H1 (cell line): ENCODE results near the gene PPP1R15B. TPM values are rescaled to one million over a fixed set of nuclear protein-coding genes. Genes with fewer than 3 reads are reported as not detected.

Experiments used
- CTCF ChIA-PET: fragments of 300-600 bp; sonication (Branson Sonifier 250); formaldehyde crosslinking; loops from one replicate; lab custom pipeline; 2021; ENCODE audit not compliant: partially characterized antibody; lab: Charles Lee
- POLR2A ChIA-PET: fragments of 300-600 bp; sonication (Branson Sonifier 250); formaldehyde crosslinking; loops from one replicate; lab custom pipeline; 2021; ENCODE audit warnings: inconsistent platforms; ENCODE audit not compliant: partially characterized antibody; lab: Charles Lee
- DNase-seq, 2 experiments: peaks; one replicate each; pipeline versions ENCODE4 v3.0.0 to v3.0.0-alpha.2; 2010 to 2022; ENCODE audit warnings: low spot score in 2 of 2, low read depth in 1 of 2, mixed read lengths in 1 of 2
- FAIRE-seq: peaks from 2 replicates; lab custom pipeline; 2011; peaks lifted over from hg19 to GRCh38; lab: Jason Lieb, UNC
- H2AFZ ChIP-seq: 2 replicates; pipeline ENCODE4 v1.8.1; 2012; ENCODE audit warnings: low read length, inconsistent platforms
- H2AK5ac ChIP-seq: 2 replicates; pipeline ENCODE4 v1.6.1; 2013; ENCODE audit warnings: low read depth, low read length
- H2BK120ac ChIP-seq: replicated peaks from 2 replicates; pipeline ENCODE3; 2013; ENCODE audit warnings: low read depth, low read length, inconsistent platforms
- H2BK12ac ChIP-seq: 2 replicates; pipeline ENCODE4 v1.6.1; 2013; ENCODE audit warnings: low read depth, low read length
- H2BK15ac ChIP-seq: 2 replicates; pipeline ENCODE4 v1.6.1; 2013; ENCODE audit warnings: low read length
- H2BK20ac ChIP-seq: 2 replicates; pipeline ENCODE4 v1.6.1; 2013; ENCODE audit warnings: low read length
- H2BK5ac ChIP-seq: 2 replicates; pipeline ENCODE4 v1.6.1; 2013; ENCODE audit warnings: low read depth, low read length
- H3K14ac ChIP-seq: 2 replicates; pipeline ENCODE4 v1.6.1; 2013; ENCODE audit warnings: inconsistent platforms; ENCODE audit not compliant: insufficient read length
- H3K18ac ChIP-seq: 2 replicates; pipeline ENCODE4 v1.6.1; 2013; ENCODE audit warnings: low read length; ENCODE audit errors: extremely low read depth
- H3K23ac ChIP-seq: 2 replicates; pipeline ENCODE4 v1.6.1; 2013; ENCODE audit warnings: inconsistent platforms; ENCODE audit not compliant: insufficient read length
- H3K23me2 ChIP-seq: 2 replicates; pipeline ENCODE4 v1.6.1; 2013; ENCODE audit warnings: low read depth, low read length
- H3K27ac ChIP-seq: 2 replicates; pipeline ENCODE4 v1.6.1; 2011; ENCODE audit warnings: low read depth, low read length, inconsistent platforms
- H3K27me3 ChIP-seq, 4 experiments: replicated peaks in 1 of 4; 1 replicate in 1 of 4; 2 replicates in 3 of 4; pipeline versions ENCODE4 v1.6.1 to v1.8.1; 2011 to 2013; ENCODE audit warnings: low read length in 3 of 4, mild to moderate bottlenecking in 3 of 4, inconsistent platforms in 2 of 4, mixed read lengths in 2 of 4, moderate library complexity in 1 of 4; ENCODE audit not compliant: control insufficient read depth in 3 of 4, insufficient read depth in 3 of 4; ENCODE audit errors: extremely low read depth in 1 of 4
- H3K36me3 ChIP-seq, 4 experiments: 2 replicates each; pipeline versions ENCODE4 v1.6.1 to v1.8.1; 2011 to 2013; ENCODE audit warnings: mild to moderate bottlenecking in 4 of 4, low read length in 3 of 4, moderate library complexity in 2 of 4, control low read depth in 1 of 4, inconsistent platforms in 1 of 4; ENCODE audit not compliant: insufficient read depth in 4 of 4, control insufficient read depth in 2 of 4
- H3K4ac ChIP-seq: replicated peaks from 2 replicates; pipeline ENCODE3; 2013; ENCODE audit warnings: low read length, low read depth, mixed read lengths, inconsistent platforms; ENCODE audit not compliant: insufficient read length
- H3K4me1 ChIP-seq, 4 experiments: replicated peaks in 1 of 4; 1 replicate in 1 of 4; 2 replicates in 3 of 4; pipeline versions ENCODE4 v1.6.1 to v1.8.1; 2011 to 2013; ENCODE audit warnings: low read length in 3 of 4, inconsistent platforms in 2 of 4, mixed read lengths in 1 of 4; ENCODE audit not compliant: insufficient read depth in 4 of 4, control insufficient read depth in 3 of 4
- H3K4me2 ChIP-seq, 2 experiments: 2 replicates each; pipeline versions ENCODE4 v1.6.1 to v1.8.1; 2011 to 2013; ENCODE audit warnings: low read depth in 2 of 2, low read length in 2 of 2, control low read depth in 1 of 2, inconsistent platforms in 1 of 2, mild to moderate bottlenecking in 1 of 2; ENCODE audit not compliant: insufficient read depth in 1 of 2
- H3K4me3 ChIP-seq, 4 experiments: fragments of 200-600, 300-600 bp in 1 of 4; sonication (generic), shearing (Covaris generic), sonication (Bioruptor Twin) in 1 of 4; 2 replicates each; pipeline versions ENCODE4 v1.5.1 to v1.8.1; 2011 to 2016; ENCODE audit warnings: low read length in 4 of 4, low read depth in 3 of 4, control low read depth in 2 of 4, inconsistent platforms in 2 of 4, mild to moderate bottlenecking in 2 of 4, mixed read lengths in 1 of 4, moderate library complexity in 1 of 4; ENCODE audit not compliant: insufficient read depth in 2 of 4; ENCODE audit errors: extremely low read depth in 1 of 4
- H3K56ac ChIP-seq: replicated peaks from 2 replicates; pipeline ENCODE3; 2013; ENCODE audit warnings: low read depth, mild to moderate bottlenecking, mixed read lengths, low read length, inconsistent platforms; ENCODE audit not compliant: insufficient read length
- H3K79me1 ChIP-seq: 2 replicates; pipeline ENCODE4 v1.6.1; 2013; ENCODE audit warnings: low read depth, low read length, control low read depth
- H3K79me2 ChIP-seq, 2 experiments: 2 replicates each; pipeline versions ENCODE4 v1.6.1 to v1.8.1; 2012 to 2013; ENCODE audit warnings: low read length in 2 of 2, mild to moderate bottlenecking in 2 of 2, inconsistent platforms in 1 of 2; ENCODE audit not compliant: insufficient read depth in 2 of 2, control insufficient read depth in 1 of 2
- H3K9ac ChIP-seq, 4 experiments: replicated peaks in 1 of 4; 1 replicate in 1 of 4; 2 replicates in 3 of 4; pipeline versions ENCODE4 v1.6.1 to v1.8.1; 2011 to 2013; ENCODE audit warnings: low read depth in 3 of 4, low read length in 3 of 4, control low read depth in 2 of 4, mild to moderate bottlenecking in 2 of 4, moderate library complexity in 2 of 4, inconsistent platforms in 1 of 4; ENCODE audit errors: extremely low read depth in 1 of 4
- H3K9me3 ChIP-seq, 2 experiments: 2 replicates each; pipeline versions ENCODE4 v1.6.1 to v1.8.1; 2012 to 2013; ENCODE audit warnings: mild to moderate bottlenecking in 2 of 2, moderate library complexity in 2 of 2, control low read depth in 1 of 2, inconsistent platforms in 1 of 2, low read depth in 1 of 2, low read length in 1 of 2, mixed read lengths in 1 of 2; ENCODE audit not compliant: insufficient read depth in 2 of 2
- H4K20me1 ChIP-seq, 2 experiments: replicated peaks in 1 of 2; 2 replicates each; pipeline versions ENCODE3 to v1.8.1; 2011 to 2013; ENCODE audit warnings: inconsistent platforms in 2 of 2, low read length in 2 of 2, mild to moderate bottlenecking in 1 of 2; ENCODE audit not compliant: insufficient read depth in 2 of 2, control insufficient read depth in 1 of 2
- H4K5ac ChIP-seq: 2 replicates; pipeline ENCODE4 v1.6.1; 2013; ENCODE audit warnings: low read length, low read depth, mixed read lengths, inconsistent platforms; ENCODE audit not compliant: insufficient read length
- H4K8ac ChIP-seq: 2 replicates; pipeline ENCODE4 v1.8.0; 2013; ENCODE audit warnings: mild to moderate bottlenecking, moderate library complexity, low read length, inconsistent platforms; ENCODE audit not compliant: insufficient read depth; ENCODE audit errors: extremely low read depth
- H4K91ac ChIP-seq: replicated peaks from 2 replicates; pipeline ENCODE3; 2013; ENCODE audit warnings: low read length, mixed read lengths, inconsistent platforms; ENCODE audit not compliant: insufficient read length
- POLR2A ChIP-seq, 2 experiments: IDR thresholded peaks; 1 replicate in 1 of 2; 2 replicates in 1 of 2; pipeline ENCODE4 v1.6.1; 2011; ENCODE audit warnings: low read depth in 2 of 2, low read length in 2 of 2, mild to moderate bottlenecking in 2 of 2; ENCODE audit errors: control extremely low read depth in 1 of 2
- SIN3A ChIP-seq, 2 experiments: IDR thresholded peaks in 1 of 2; conservative IDR thresholded peaks in 1 of 2; 2 replicates each; pipeline ENCODE4 v1.6.1; 2011 to 2012; ENCODE audit warnings: low read length in 2 of 2, improper control_type of control experiment in 1 of 2, low read depth in 1 of 2, mild to moderate bottlenecking in 1 of 2
- WGBS, 2 experiments: shearing (Covaris generic) in 1 of 2; methylation state at CpG; one replicate each; pipeline versions ENCODE4 v1.1.6 to v1.1.7; 2013 to 2015; ENCODE audit warnings: low lambda C conversion rate in 2 of 2, mixed read lengths in 2 of 2, inconsistent platforms in 1 of 2, low coverage in 1 of 2, missing lambda C conversion rate in 1 of 2; ENCODE audit not compliant: insufficient replicate concordance in 2 of 2, insufficient coverage in 1 of 2, insufficient read length in 1 of 2; ENCODE audit errors: extremely low coverage in 1 of 2, missing lambda C conversion rate in 1 of 2; 5-methylcytosine and 5-hydroxymethylcytosine counted together
- polyA plus RNA-seq, 7 experiments: library from polyadenylated mRNA; depleted of rRNA in 3 of 7; stranded (reverse) in 5 of 7; unstranded in 2 of 7; fragments of >200 nt in 5 of 7; fragments of 200-250 nt in 2 of 7; gene quantifications; 1 replicate in 5 of 7; 2 replicates in 1 of 7; 4 replicates in 1 of 7; pipeline versions ENCODE4 v1.2.1 to v1.2.3, GENCODE V29; 2011 to 2013; ENCODE audit warnings: missing spikeins in 2 of 7, mixed read lengths in 2 of 7
- total RNA-seq: library from RNA; stranded (reverse); fragmentation: NEBNext Ultra II Directional; extraction: Animal tissue kit (Norgen Biotek cat#: 25700); gene quantifications from 2 replicates; pipeline ENCODE4 v1.2.1, GENCODE V29; 2021

PPP1R15B gene
- total and polyA plus RNA-seq, 2 of the 8 experiments (the other 6 are each of a cell fraction or from before 2014, with no cell fraction given), result 14.4 to 72.2 TPM

- H2BK12ac ChIP-seq, result no peak overlapping the region
- CTCF ChIA-PET, result interaction anchor here (1.1 to 4.5 kb wide), 3 partner anchors 10 to 245 kb away, joined by 3 to 36 read pairs (median 4); no protein-coding TSS in a partner anchor
Observed at GRCh38 chr1:204409123-204409522, 2.5 kb downstream of the PPP1R15B start.

More at GRCh38 chr1:204409123-204409522, 2.5 kb downstream of the PPP1R15B start:
- H2BK15ac ChIP-seq, result no peak overlapping the region
- H4K8ac ChIP-seq, result no peak overlapping the region
- H2BK5ac ChIP-seq, result no peak overlapping the region
- H3K23me2 ChIP-seq, result peaks cover 19% of the 10 kb centered on the region
- no peak for DNase-seq
- H3K27me3 ChIP-seq, result no peaks in the 10 kb centered on the region
- no peak overlapping the region for H3K23ac ChIP-seq
- no peak overlapping the region for H2AK5ac ChIP-seq
- no peak overlapping the region for H2AFZ ChIP-seq
- H3K9ac ChIP-seq, result peak overlapping the region in 3 of 4 experiments; percentile 9 to 98 (median 53); a peak in 3 of 7 replicates
- H3K27ac ChIP-seq, result no peak overlapping the region
- peaks cover 44 to 75% of the 10 kb centered on the region in 2 experiments for H3K79me2 ChIP-seq
- no peak overlapping the region for H2BK20ac ChIP-seq
- no peak overlapping the region for H3K56ac ChIP-seq
- H4K20me1 ChIP-seq, result peaks cover 28 to 41% of the 10 kb centered on the region in 2 experiments
- FAIRE-seq, result no peak
- POLR2A ChIA-PET, result interaction anchor here (1.4 to 4.5 kb wide), 5 partner anchors 8 to 107 kb away, joined by 3 to 30 read pairs (median 4); partner anchors contain the start of gene MDM4
- peaks cover 10 to 37% (median 14%) of the 10 kb centered on the region in 4 experiments for H3K36me3 ChIP-seq
- H3K4me3 ChIP-seq, result peak overlapping the region; percentile 63 to 97 (median 95)
- H3K4me1 ChIP-seq, result peaks cover 0 to 2% (median 0%) of the 10 kb centered on the region in 4 experiments; a peak in 3 of 7 replicates
- TF ChIP-seq SIN3A (conservative IDR thresholded peaks at IDR 0.05 in 1 of 2, IDR thresholded peaks at IDR 0.05 in 1 of 2; ENCODE audit: low read depth in 1 of 2, low read length in 2 of 2), result 0 out of 4 replicates have a peak, but pooled peaks of 1 of the 2 experiments have one; percentile 42
- no peak for TF ChIP-seq POLR2A (IDR thresholded peaks at IDR 0.05; ENCODE audit: control extremely low read depth in 1 of 2, low read depth in 2 of 2, low read length in 2 of 2)
- peaks cover 2% of the 10 kb centered on the region; the same call in 1 of the 2 replicates for H3K79me1 ChIP-seq
- H4K91ac ChIP-seq, result no peak overlapping the region
- no peak overlapping the region for H3K18ac ChIP-seq
- no peaks in the 10 kb centered on the region for H3K9me3 ChIP-seq
- whole genome bisulfite sequencing, 2 experiments, result 0% methylated on average over 3 of the region's 3 CpGs; no CpG with 5 or more reads in 1 of the 2 experiments
- H2BK120ac ChIP-seq, result no peak overlapping the region
- peak overlapping the region; percentile 95 to 96 for H3K4me2 ChIP-seq
- no peak overlapping the region for H3K4ac ChIP-seq
- H3K14ac ChIP-seq, result no peak overlapping the region
- no peak overlapping the region for H4K5ac ChIP-seq
